Colonic mucosa (tissue), 4 donors: Measurements from ENCODE around the gene ADAM12. TPM values are rescaled to one million over a fixed set of nuclear protein-coding genes. Genes with fewer than 3 reads are reported as not detected.

Source experiments
- DNase-seq: peaks from one replicate; pipeline ENCODE4 v3.0.0-alpha.2; 2020
- H3K27ac ChIP-seq: fragments of 200-600 bp; one replicate; pipeline ENCODE4 v1.8.0; 2021
- H3K27me3 ChIP-seq: fragments of 200-600 bp; one replicate; pipeline ENCODE4 v1.8.0; 2021
- H3K36me3 ChIP-seq: fragments of 200-600 bp; one replicate; pipeline ENCODE4 v1.8.0; 2021
- H3K4me1 ChIP-seq: fragments of 200-600 bp; one replicate; pipeline ENCODE4 v1.8.0; 2021; ENCODE audit warnings: mild to moderate bottlenecking
- H3K4me3 ChIP-seq: fragments of 200-600 bp; one replicate; pipeline ENCODE4 v1.8.0; 2021
- H3K9ac ChIP-seq, 2 donors: one replicate each; pipeline ENCODE4 v1.7.0; 2013; ENCODE audit warnings: control low read depth in 2 of 2, low read depth in 2 of 2, low read length in 2 of 2
- H3K9me3 ChIP-seq: fragments of 200-600 bp; one replicate; pipeline ENCODE4 v1.8.0; 2021
- CTCF ChIP-seq: fragments of 200-600 bp; IDR thresholded peaks from one replicate; pipeline ENCODE4 v1.8.0; 2022; ENCODE audit warnings: antibody characterized with exemption, mild to moderate bottlenecking
- intact Hi-C: fragments of 100-400 bp; cut with DNase I; formaldehyde crosslinking; loops from one replicate; pipeline ENCODE4 v1.14.1; 2022
- total RNA-seq, 2 donors: library from RNA; stranded (reverse); fragmentation: NEBNext Ultra II Directional in 1 of 2; extraction: Animal tissue kit (Norgen Biotek cat#: 25700) in 1 of 2; gene quantifications; one replicate each; pipeline ENCODE4 v1.2.1, GENCODE V29; 2021
- donor health status: healthy.
- donor health status: DM: no; HTN: no; CAD: no.
- donor health status: DM: no; HTN: no; CAD: no.

Gene ADAM12
- total RNA-seq, 2 donors from 2014 or later, result 0.30 to 0.64 TPM

GRCh38 chr10:126431816-126432215 is 43.5 kb upstream of the ADAM12 start:
- no peak for TF ChIP-seq CTCF
- no peaks in the 10 kb centered on the region for H3K9me3 ChIP-seq
- no peak overlapping the region for H3K9ac ChIP-seq
- intact Hi-C loops, result no loop called here
- no peak overlapping the region for H3K27ac ChIP-seq
- H3K4me1 ChIP-seq, result no peaks in the 10 kb centered on the region
- H3K27me3 ChIP-seq, result no peaks in the 10 kb centered on the region
- no peaks in the 10 kb centered on the region for H3K36me3 ChIP-seq
- no peak overlapping the region for H3K4me3 ChIP-seq
- DNase-seq, result no peak

- Histone ChIP-seq H3K4me3 (no peak overlapping the region), H3K27me3 (no peaks in the 10 kb centered on the region), H3K36me3 (no peaks in the 10 kb centered on the region), H3K9me3 (no peaks in the 10 kb centered on the region), H3K4me1 (no peaks in the 10 kb centered on the region), H3K27ac (no peak overlapping the region), H3K9ac (no peak overlapping the region)
- intact Hi-C loops, result no loop called here
- no peak for TF ChIP-seq CTCF
- no peak for DNase-seq
Observed at GRCh38 chr10:126430512-126430911, 42.2 kb upstream of the ADAM12 start.

- H3K36me3 ChIP-seq, result no peaks in the 10 kb centered on the region
- H3K27me3 ChIP-seq, result no peaks in the 10 kb centered on the region
- no peak for TF ChIP-seq CTCF
- intact Hi-C loops, result no loop called here
- no peak overlapping the region for H3K27ac ChIP-seq
- H3K4me3 ChIP-seq, result no peak overlapping the region
- H3K9ac ChIP-seq, result no peak overlapping the region
- H3K4me1 ChIP-seq, result no peaks in the 10 kb centered on the region
- DNase-seq, result no peak
- no peaks in the 10 kb centered on the region for H3K9me3 ChIP-seq
Observed at GRCh38 chr10:126429275-126429674, 41.0 kb upstream of the ADAM12 start.

- Histone ChIP-seq H3K9me3 (no peaks in the 10 kb centered on the region), H3K36me3 (no peaks in the 10 kb centered on the region), H3K27me3 (no peaks in the 10 kb centered on the region), H3K4me1 (no peaks in the 10 kb centered on the region), H3K9ac (no peak overlapping the region), H3K27ac (no peak overlapping the region), H3K4me3 (no peak overlapping the region)
- no peak for DNase-seq
- no peak for TF ChIP-seq CTCF
- intact Hi-C loops, result no loop called here
Observed at GRCh38 chr10:126425489-126426065, 37.3 kb upstream of the ADAM12 start.

GRCh38 chr10:126425032-126425431 is 36.8 kb upstream of the ADAM12 start:
- no peaks in the 10 kb centered on the region for H3K27me3 ChIP-seq
- H3K36me3 ChIP-seq, result no peaks in the 10 kb centered on the region
- no peak overlapping the region for H3K27ac ChIP-seq
- TF ChIP-seq CTCF, result no peak
- no peak overlapping the region for H3K9ac ChIP-seq
- DNase-seq, result no peak
- intact Hi-C loops, result no loop called here
- H3K9me3 ChIP-seq, result no peaks in the 10 kb centered on the region
- H3K4me1 ChIP-seq, result no peaks in the 10 kb centered on the region
- no peak overlapping the region for H3K4me3 ChIP-seq
